ENCODE measurements around the gene CLCN7.
"Not testable (repeated sequence)": the region's sequence is repeated elsewhere in the genome, so short reads cannot be mapped to it uniquely, and the experiment has no call there.

CLCN7 gene

GRCh38 chr16:1442697-1443096 lies 32.1 kb downstream of the CLCN7 start:
- no peaks in the 10 kb centered on the region for H3K36me3 Mint-ChIP-seq (ENCODE audit: low read depth)
- H3K4me1 Mint-ChIP-seq = no peaks in the 10 kb centered on the region
- no peak overlapping the region for H3K4me3 Mint-ChIP-seq
- no peaks in the 10 kb centered on the region for H3K9me3 Mint-ChIP-seq
- H3K27me3 Mint-ChIP-seq (ENCODE audit: low read depth) = no peaks in the 10 kb centered on the region
- no peak for TF ChIP-seq CTCF (IDR thresholded peaks at IDR 0.05; ENCODE audit: unreplicated experiment in 3 of 3)
- H3K27ac Mint-ChIP-seq = no peak overlapping the region

GRCh38 chr16:1441391-1441829 lies 33.4 kb downstream of the CLCN7 start:
- H3K4me3 Mint-ChIP-seq = no peak overlapping the region
- no peak overlapping the region for H3K27ac Mint-ChIP-seq
- no peak for TF ChIP-seq CTCF (IDR thresholded peaks at IDR 0.05; ENCODE audit: unreplicated experiment in 3 of 3)
- H3K36me3 Mint-ChIP-seq (ENCODE audit: low read depth) = no peaks in the 10 kb centered on the region
- no peaks in the 10 kb centered on the region for H3K9me3 Mint-ChIP-seq
- no peaks in the 10 kb centered on the region for H3K4me1 Mint-ChIP-seq
- no peaks in the 10 kb centered on the region for H3K27me3 Mint-ChIP-seq (ENCODE audit: low read depth)

GRCh38 chr16:1439699-1440074 lies 35.1 kb downstream of the CLCN7 start:
- not testable (repeated sequence) for H3K4me1 Mint-ChIP-seq; H3K9me3 Mint-ChIP-seq; H3K4me3 Mint-ChIP-seq; H3K36me3 Mint-ChIP-seq (ENCODE audit: low read depth); H3K27me3 Mint-ChIP-seq (ENCODE audit: low read depth); H3K27ac Mint-ChIP-seq

GRCh38 chr16:1439058-1439698 lies 35.6 kb downstream of the CLCN7 start:
- no peaks in the 10 kb centered on the region for H3K36me3 Mint-ChIP-seq (ENCODE audit: low read depth)
- no peak overlapping the region for H3K4me3 Mint-ChIP-seq
- H3K27ac Mint-ChIP-seq = no peak overlapping the region
- no peaks in the 10 kb centered on the region for H3K4me1 Mint-ChIP-seq
- H3K27me3 Mint-ChIP-seq (ENCODE audit: low read depth) = no peaks in the 10 kb centered on the region
- H3K9me3 Mint-ChIP-seq = no peaks in the 10 kb centered on the region
- no peak for TF ChIP-seq CTCF (IDR thresholded peaks at IDR 0.05; ENCODE audit: unreplicated experiment in 3 of 3)

GRCh38 chr16:1438229-1439057 lies 36.4 kb downstream of the CLCN7 start:
- no peaks in the 10 kb centered on the region for H3K27me3 Mint-ChIP-seq (ENCODE audit: low read depth)
- no peaks in the 10 kb centered on the region for H3K4me1 Mint-ChIP-seq
- TF ChIP-seq CTCF (IDR thresholded peaks at IDR 0.05; ENCODE audit: unreplicated experiment in 3 of 3) = no peak
- H3K27ac Mint-ChIP-seq = no peak overlapping the region
- no peaks in the 10 kb centered on the region for H3K36me3 Mint-ChIP-seq (ENCODE audit: low read depth)
- no peaks in the 10 kb centered on the region for H3K9me3 Mint-ChIP-seq
- no peak overlapping the region for H3K4me3 Mint-ChIP-seq

- H3K4me3 Mint-ChIP-seq = no peak overlapping the region
- no peak for TF ChIP-seq CTCF (IDR thresholded peaks at IDR 0.05; ENCODE audit: unreplicated experiment in 3 of 3)
- H3K27me3 Mint-ChIP-seq (ENCODE audit: low read depth) = no peaks in the 10 kb centered on the region
- no peak overlapping the region for H3K27ac Mint-ChIP-seq
- no peaks in the 10 kb centered on the region for H3K36me3 Mint-ChIP-seq (ENCODE audit: low read depth)
- no peaks in the 10 kb centered on the region for H3K4me1 Mint-ChIP-seq
- H3K9me3 Mint-ChIP-seq = no peaks in the 10 kb centered on the region
Observed at GRCh38 chr16:1437606-1438005, 37.2 kb downstream of the CLCN7 start.

All from nephron (organoid).